ENCODE results near the gene BAZ2B. TPM values are rescaled to one million over a fixed set of nuclear protein-coding genes. Genes with fewer than 3 reads are reported as not detected.

Gene BAZ2B
- total RNA-seq, 1 donor from 2014 or later: 101 TPM

GRCh38 chr2:159445307-159445706 lies 171.0 kb downstream of the BAZ2B start:
- no peak overlapping the region for H3K4me3 ChIP-seq
- H3K9ac ChIP-seq: no peak overlapping the region
- no peak for DNase-seq (ENCODE audit: low spot score)
- no peak overlapping the region for H3K4me3 Mint-ChIP-seq
- peaks cover 3% of the 10 kb centered on the region for H3K36me3 ChIP-seq
- peaks cover 8% of the 10 kb centered on the region for H3K4me1 Mint-ChIP-seq
- TF ChIP-seq CTCF (IDR thresholded peaks at IDR 0.05): no peak
- TF ChIP-seq EZH2phosphoT487 (IDR thresholded peaks at IDR 0.05): no peak
- TF ChIP-seq EZH2 (IDR thresholded peaks at IDR 0.05): no peak
- no peaks in the 10 kb centered on the region for H3K9me3 ChIP-seq (ENCODE audit: low read depth)
- no peak overlapping the region for H3K27ac Mint-ChIP-seq
- no peak overlapping the region for H2AFZ ChIP-seq (replicated peaks)
- no peak overlapping the region for H3K27ac ChIP-seq
- H3K4me1 ChIP-seq: peaks cover 11% of the 10 kb centered on the region
- H3K9me3 Mint-ChIP-seq: no peaks in the 10 kb centered on the region
- no peaks in the 10 kb centered on the region for H4K20me1 ChIP-seq (ENCODE audit: low read depth)
- H3K4me2 ChIP-seq: no peak overlapping the region
- no peaks in the 10 kb centered on the region for H3F3A ChIP-seq (ENCODE audit: low read depth)
- H3K79me2 ChIP-seq (ENCODE audit: low read depth): peaks cover 3% of the 10 kb centered on the region
- no peaks in the 10 kb centered on the region for H3K27me3 Mint-ChIP-seq (ENCODE audit: insufficient read depth, low read depth)
- H3K27me3 ChIP-seq: no peaks in the 10 kb centered on the region
- peaks cover 36% of the 10 kb centered on the region for H3K36me3 Mint-ChIP-seq

GRCh38 chr2:159444754-159445153 lies 171.6 kb downstream of the BAZ2B start:
- Mint-ChIP-seq H3K27ac (no peak overlapping the region), H3K9me3 (no peaks in the 10 kb centered on the region)
- H3F3A ChIP-seq (ENCODE audit: low read depth): no peaks in the 10 kb centered on the region

GRCh38 chr2:159442159-159442852 lies 174.0 kb downstream of the BAZ2B start:
- Histone ChIP-seq H3K27me3 (no peaks in the 10 kb centered on the region), H3K4me3 (no peak overlapping the region), H3K9me3 (ENCODE audit: low read depth) (no peaks in the 10 kb centered on the region), H2AFZ (replicated peaks) (no peak overlapping the region), H4K20me1 (ENCODE audit: low read depth) (no peaks in the 10 kb centered on the region), H3K36me3 (peaks cover 18% of the 10 kb centered on the region), H3F3A (ENCODE audit: low read depth) (no peaks in the 10 kb centered on the region), H3K9ac (no peak overlapping the region), H3K4me2 (no peak overlapping the region), H3K4me1 (no peaks in the 10 kb centered on the region), H3K79me2 (ENCODE audit: low read depth) (no peaks in the 10 kb centered on the region), H3K27ac (no peak overlapping the region)
- Mint-ChIP-seq H3K27ac (no peak overlapping the region), H3K36me3 (peaks cover 43% of the 10 kb centered on the region), H3K27me3 (ENCODE audit: insufficient read depth, low read depth) (no peaks in the 10 kb centered on the region), H3K4me1 (no peaks in the 10 kb centered on the region), H3K4me3 (no peak overlapping the region), H3K9me3 (no peaks in the 10 kb centered on the region)
- TF ChIP-seq EZH2 (IDR thresholded peaks at IDR 0.05) (no peak), CTCF (IDR thresholded peaks at IDR 0.05) (no peak), EZH2phosphoT487 (IDR thresholded peaks at IDR 0.05) (no peak)
- DNase-seq (ENCODE audit: low spot score): no peak

More at GRCh38 chr2:159444754-159445153, 171.6 kb downstream of the BAZ2B start:
- Histone ChIP-seq H3K9ac (no peak overlapping the region), H3K27me3 (no peaks in the 10 kb centered on the region), H3K4me3 (no peak overlapping the region), H4K20me1 (ENCODE audit: low read depth) (no peaks in the 10 kb centered on the region), H3K36me3 (peaks cover 6% of the 10 kb centered on the region), H3K79me2 (ENCODE audit: low read depth) (no peaks in the 10 kb centered on the region), H3K4me1 (peaks cover 6% of the 10 kb centered on the region), H3K9me3 (ENCODE audit: low read depth) (no peaks in the 10 kb centered on the region), H2AFZ (replicated peaks) (no peak overlapping the region), H3K4me2 (no peak overlapping the region), H3K27ac (no peak overlapping the region)
- DNase-seq (ENCODE audit: low spot score): no peak
- Mint-ChIP-seq H3K4me3 (no peak overlapping the region), H3K4me1 (peaks cover 4% of the 10 kb centered on the region), H3K36me3 (peaks cover 36% of the 10 kb centered on the region), H3K27me3 (ENCODE audit: insufficient read depth, low read depth) (no peaks in the 10 kb centered on the region)
- TF ChIP-seq CTCF (IDR thresholded peaks at IDR 0.05): no peak
- TF ChIP-seq EZH2phosphoT487 (IDR thresholded peaks at IDR 0.05): no peak
- TF ChIP-seq EZH2 (IDR thresholded peaks at IDR 0.05): no peak
